NCI-H1694 (cell line): Measurements from ENCODE around the gene CTNND2.
"Not testable (repeated sequence)": the region's sequence is repeated elsewhere in the genome, so short reads cannot be mapped to it uniquely, and the experiment has no call there.

Experiments
- DNase-seq: peaks from one replicate; lab custom pipeline; 2025; lab: John Stamatoyannopoulos, UW

CTNND2 gene

GRCh38 chr5:11467588-11467987 lies 436.7 kb downstream of the CTNND2 start:
- DNase-seq = no peak

GRCh38 chr5:11459716-11460115 lies 444.5 kb downstream of the CTNND2 start:
- no peak for DNase-seq

- DNase-seq = no peak
Observed at GRCh38 chr5:11455505-11455904, 448.7 kb downstream of the CTNND2 start.

- DNase-seq = no peak
Observed at GRCh38 chr5:11452852-11453251, 451.4 kb downstream of the CTNND2 start.

- DNase-seq = no peak
Observed at GRCh38 chr5:11449966-11450365, 454.3 kb downstream of the CTNND2 start.

- no peak for DNase-seq
Observed at GRCh38 chr5:11449217-11449616, 455.0 kb downstream of the CTNND2 start.

- peak; percentile 19 for DNase-seq
Observed at GRCh38 chr5:11443831-11444230, 460.4 kb downstream of the CTNND2 start.

GRCh38 chr5:11432116-11432515 lies 472.1 kb downstream of the CTNND2 start:
- DNase-seq = peak; percentile 47

GRCh38 chr5:11429254-11429653 lies 475.0 kb downstream of the CTNND2 start:
- DNase-seq = peak; percentile 81

GRCh38 chr5:11427569-11427968 lies 476.7 kb downstream of the CTNND2 start:
- DNase-seq = no peak

- DNase-seq = no peak
Observed at GRCh38 chr5:11426442-11426841, 477.8 kb downstream of the CTNND2 start.

- no peak for DNase-seq
Observed at GRCh38 chr5:11422342-11422741, 481.9 kb downstream of the CTNND2 start.

GRCh38 chr5:11420969-11421368 lies 483.3 kb downstream of the CTNND2 start:
- DNase-seq = no peak

GRCh38 chr5:11415751-11416150 lies 488.5 kb downstream of the CTNND2 start:
- no peak for DNase-seq

GRCh38 chr5:11414732-11415131 lies 489.5 kb downstream of the CTNND2 start:
- not testable (repeated sequence) for DNase-seq

- no peak for DNase-seq
Observed at GRCh38 chr5:11411621-11412020, 492.6 kb downstream of the CTNND2 start.

GRCh38 chr5:11407556-11408145 lies 496.6 kb downstream of the CTNND2 start:
- no peak for DNase-seq

GRCh38 chr5:11400316-11400715 lies 503.9 kb downstream of the CTNND2 start:
- no peak for DNase-seq

- no peak for DNase-seq
Observed at GRCh38 chr5:11398728-11399127, 505.5 kb downstream of the CTNND2 start.

- no peak for DNase-seq
Observed at GRCh38 chr5:11397549-11397948, 506.7 kb downstream of the CTNND2 start.

GRCh38 chr5:11396917-11397316 lies 507.3 kb downstream of the CTNND2 start:
- DNase-seq = no peak

- DNase-seq = no peak
Observed at GRCh38 chr5:11394933-11395332, 509.3 kb downstream of the CTNND2 start.

GRCh38 chr5:11390291-11390767 lies 513.9 kb downstream of the CTNND2 start:
- no peak for DNase-seq

GRCh38 chr5:11387382-11387781 lies 516.9 kb downstream of the CTNND2 start:
- DNase-seq = no peak
